Endothelial cell of umbilical vein (primary cell): ENCODE data around the gene SH3RF3.

Experiments used
- EZH2 ChIP-seq: IDR thresholded peaks from 2 replicates; pipeline ENCODE4 v1.6.1; 2012; ENCODE audit warnings: borderline replicate concordance, low read depth, mild to moderate bottlenecking, moderate library complexity, low read length, inconsistent platforms; ENCODE audit not compliant: severe bottlenecking
- JUN ChIP-seq: IDR thresholded peaks from 2 replicates; pipeline ENCODE4 v1.6.1; 2011; ENCODE audit warnings: borderline replicate concordance, low read depth; ENCODE audit not compliant: insufficient read length, insufficient read depth
- POLR2A ChIP-seq: IDR thresholded peaks from 2 replicates; pipeline ENCODE4 v1.6.1; 2012; ENCODE audit warnings: low read depth, mild to moderate bottlenecking, control low read depth, low read length
- TF ChIP-seq, protein P1 (sequence below): IDR thresholded peaks from 2 replicates; pipeline ENCODE4 v1.6.1; 2011; ENCODE audit not compliant: insufficient read depth, insufficient read length
- TF ChIP-seq, protein P2 (sequence below), 2 donors: IDR thresholded peaks; 1 replicate in 1 of 2; 2 replicates in 1 of 2; pipeline ENCODE4 v1.5.1; 2011; ENCODE audit warnings: low read length in 2 of 2, mild to moderate bottlenecking in 2 of 2, moderate library complexity in 2 of 2, control low read depth in 1 of 2, inconsistent platforms in 1 of 2, low read depth in 1 of 2; ENCODE audit not compliant: insufficient read depth in 1 of 2; ENCODE audit errors: extremely low read depth in 1 of 2

DNA sequence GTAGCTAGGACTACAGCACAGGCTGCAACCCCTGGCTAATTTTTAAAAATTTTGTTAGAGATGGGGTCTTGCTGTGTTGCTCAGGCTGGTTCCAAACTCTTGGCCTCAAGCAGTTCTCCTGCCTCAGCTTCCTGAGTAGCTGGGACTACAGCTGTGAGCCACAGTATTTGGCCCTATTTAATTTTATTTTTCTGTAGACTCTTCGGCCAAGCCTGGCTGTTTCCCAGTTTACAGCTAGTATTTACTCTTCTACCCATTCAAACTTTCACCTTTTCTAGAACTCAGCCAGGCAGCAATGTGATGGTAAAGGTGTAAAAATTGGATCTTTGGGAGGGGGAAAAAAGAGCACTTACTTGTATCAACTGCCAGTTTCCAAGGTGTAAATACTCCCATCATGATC, 35.3 kb downstream of the SH3RF3 start:
- TF ChIP-seq, protein P1, sequence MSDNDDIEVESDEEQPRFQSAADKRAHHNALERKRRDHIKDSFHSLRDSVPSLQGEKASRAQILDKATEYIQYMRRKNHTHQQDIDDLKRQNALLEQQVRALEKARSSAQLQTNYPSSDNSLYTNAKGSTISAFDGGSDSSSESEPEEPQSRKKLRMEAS, result no peak
- TF ChIP-seq, protein P2, sequence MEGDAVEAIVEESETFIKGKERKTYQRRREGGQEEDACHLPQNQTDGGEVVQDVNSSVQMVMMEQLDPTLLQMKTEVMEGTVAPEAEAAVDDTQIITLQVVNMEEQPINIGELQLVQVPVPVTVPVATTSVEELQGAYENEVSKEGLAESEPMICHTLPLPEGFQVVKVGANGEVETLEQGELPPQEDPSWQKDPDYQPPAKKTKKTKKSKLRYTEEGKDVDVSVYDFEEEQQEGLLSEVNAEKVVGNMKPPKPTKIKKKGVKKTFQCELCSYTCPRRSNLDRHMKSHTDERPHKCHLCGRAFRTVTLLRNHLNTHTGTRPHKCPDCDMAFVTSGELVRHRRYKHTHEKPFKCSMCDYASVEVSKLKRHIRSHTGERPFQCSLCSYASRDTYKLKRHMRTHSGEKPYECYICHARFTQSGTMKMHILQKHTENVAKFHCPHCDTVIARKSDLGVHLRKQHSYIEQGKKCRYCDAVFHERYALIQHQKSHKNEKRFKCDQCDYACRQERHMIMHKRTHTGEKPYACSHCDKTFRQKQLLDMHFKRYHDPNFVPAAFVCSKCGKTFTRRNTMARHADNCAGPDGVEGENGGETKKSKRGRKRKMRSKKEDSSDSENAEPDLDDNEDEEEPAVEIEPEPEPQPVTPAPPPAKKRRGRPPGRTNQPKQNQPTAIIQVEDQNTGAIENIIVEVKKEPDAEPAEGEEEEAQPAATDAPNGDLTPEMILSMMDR (IDR thresholded peaks at IDR 0.05; ENCODE audit: extremely low read depth in 1 of 2, insufficient read depth in 1 of 2, low read depth in 1 of 2, low read length in 2 of 2), result no peak
- TF ChIP-seq POLR2A, result no peak
- TF ChIP-seq EZH2, result no peak
- TF ChIP-seq JUN, result no peak
